H1 (cell line): ENCODE data around the gene SDC4. TPM values are rescaled to one million over a fixed set of nuclear protein-coding genes. Genes with fewer than 3 reads are reported as not detected.

Experiments
- ATF3 ChIP-seq: IDR thresholded peaks from 2 replicates; pipeline ENCODE4 v1.6.1; 2011; ENCODE audit warnings: low read depth, mild to moderate bottlenecking, low read length; ENCODE audit not compliant: insufficient read depth
- BACH1 ChIP-seq: IDR thresholded peaks from 2 replicates; pipeline ENCODE4 v1.6.1; 2012; ENCODE audit warnings: low read length, improper control_type of control experiment
- CBX5 ChIP-seq: fragments of 300-800, 300-1000 bp; sonication (generic); IDR thresholded peaks from 2 replicates; pipeline ENCODE4 v1.7.1; 2016; ENCODE audit warnings: antibody characterized with exemption, low read length, low read depth
- CEBPB ChIP-seq: IDR thresholded peaks from 2 replicates; pipeline ENCODE4 v1.6.1; 2012; ENCODE audit warnings: low read depth, low read length
- CTBP2 ChIP-seq: IDR thresholded peaks from 2 replicates; pipeline ENCODE4 v1.7.0; 2011; ENCODE audit warnings: borderline replicate concordance, mild to moderate bottlenecking, moderate library complexity, mixed read lengths, low read length; ENCODE audit not compliant: insufficient read depth, insufficient read length
- EP300 ChIP-seq, 2 experiments: IDR thresholded peaks; 1 replicate in 1 of 2; 2 replicates in 1 of 2; pipeline ENCODE4 v1.6.1; 2011 to 2012; ENCODE audit warnings: low read depth in 2 of 2, low read length in 2 of 2, mild to moderate bottlenecking in 2 of 2, borderline replicate concordance in 1 of 2, inconsistent platforms in 1 of 2, moderate library complexity in 1 of 2
- FOSL1 ChIP-seq: IDR thresholded peaks from 2 replicates; pipeline ENCODE4 v1.6.1; 2011; ENCODE audit warnings: mild to moderate bottlenecking, low read depth, low read length, moderate library complexity; ENCODE audit not compliant: insufficient read depth
- GABPA ChIP-seq: IDR thresholded peaks from 2 replicates; pipeline ENCODE4 v1.6.1; 2011; ENCODE audit warnings: mild to moderate bottlenecking, low read length, moderate library complexity, borderline replicate concordance; ENCODE audit not compliant: insufficient read depth
- KDM1A ChIP-seq: fragments of 200-600, 300-600 bp; sonication (generic); IDR thresholded peaks from 2 replicates; pipeline ENCODE4 v1.7.1; 2016; ENCODE audit warnings: mild to moderate bottlenecking, low read length, borderline replicate concordance
- KDM4A ChIP-seq: IDR thresholded peaks from one replicate; pipeline ENCODE4 v1.7.1; 2012; ENCODE audit warnings: low read depth, mild to moderate bottlenecking, moderate library complexity, low read length, inconsistent platforms; ENCODE audit not compliant: severe bottlenecking
- POLR2AphosphoS5 ChIP-seq: IDR thresholded peaks from 2 replicates; pipeline ENCODE4 v1.6.1; 2011; ENCODE audit warnings: low read depth, low read length
- RNF2 ChIP-seq: fragments of 200-900, 300-1000 bp; sonication (generic); IDR thresholded peaks from 2 replicates; pipeline ENCODE4 v1.7.1; 2016; ENCODE audit warnings: borderline replicate concordance, low read depth, mild to moderate bottlenecking, antibody characterized with exemption, low read length; ENCODE audit not compliant: poor library complexity, severe bottlenecking; ENCODE audit errors: missing control alignments
- SP1 ChIP-seq: IDR thresholded peaks from 2 replicates; pipeline ENCODE4 v1.6.1; 2011; ENCODE audit warnings: low read depth, low read length
- SRF ChIP-seq: IDR thresholded peaks from 2 replicates; pipeline ENCODE4 v1.6.1; 2011; ENCODE audit warnings: mild to moderate bottlenecking, low read depth, low read length, moderate library complexity
- SUZ12 ChIP-seq: fragments of 200-600 bp; sonication (generic); IDR thresholded peaks from 2 replicates; pipeline ENCODE4 v1.6.1; 2012; ENCODE audit warnings: mild to moderate bottlenecking, inconsistent platforms, low read length, moderate library complexity, mixed read lengths
- TEAD4 ChIP-seq: IDR thresholded peaks from 2 replicates; pipeline ENCODE4 v1.6.1; 2012; ENCODE audit warnings: low read depth, low read length, inconsistent platforms, mixed read lengths
- polyA plus RNA-seq, 7 experiments: library from polyadenylated mRNA; depleted of rRNA in 3 of 7; stranded (reverse) in 5 of 7; unstranded in 2 of 7; fragments of >200 nt in 5 of 7; fragments of 200-250 nt in 2 of 7; gene quantifications; 1 replicate in 5 of 7; 2 replicates in 1 of 7; 4 replicates in 1 of 7; pipeline versions ENCODE4 v1.2.1 to v1.2.3, GENCODE V29; 2011 to 2013; ENCODE audit warnings: missing spikeins in 2 of 7, mixed read lengths in 2 of 7
- total RNA-seq: library from RNA; stranded (reverse); fragmentation: NEBNext Ultra II Directional; extraction: Animal tissue kit (Norgen Biotek cat#: 25700); gene quantifications from 2 replicates; pipeline ENCODE4 v1.2.1, GENCODE V29; 2021
- TF ChIP-seq, protein P1 (sequence below): IDR thresholded peaks from 2 replicates; pipeline ENCODE4 v1.6.1; 2012; ENCODE audit warnings: low read length, inconsistent platforms

The SDC4 gene
- total and polyA plus RNA-seq, 2 of the 8 experiments (the other 6 are each of a cell fraction or from before 2014, with no cell fraction given) = 34.6 to 60.2 TPM

- TF ChIP-seq, protein P1, sequence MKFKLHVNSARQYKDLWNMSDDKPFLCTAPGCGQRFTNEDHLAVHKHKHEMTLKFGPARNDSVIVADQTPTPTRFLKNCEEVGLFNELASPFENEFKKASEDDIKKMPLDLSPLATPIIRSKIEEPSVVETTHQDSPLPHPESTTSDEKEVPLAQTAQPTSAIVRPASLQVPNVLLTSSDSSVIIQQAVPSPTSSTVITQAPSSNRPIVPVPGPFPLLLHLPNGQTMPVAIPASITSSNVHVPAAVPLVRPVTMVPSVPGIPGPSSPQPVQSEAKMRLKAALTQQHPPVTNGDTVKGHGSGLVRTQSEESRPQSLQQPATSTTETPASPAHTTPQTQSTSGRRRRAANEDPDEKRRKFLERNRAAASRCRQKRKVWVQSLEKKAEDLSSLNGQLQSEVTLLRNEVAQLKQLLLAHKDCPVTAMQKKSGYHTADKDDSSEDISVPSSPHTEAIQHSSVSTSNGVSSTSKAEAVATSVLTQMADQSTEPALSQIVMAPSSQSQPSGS = no peak
- TF ChIP-seq KDM4A = peak; percentile 85
- peak in 1 of 2 experiments; percentile 52; a peak in 1 of 3 replicates for TF ChIP-seq EP300 (IDR thresholded peaks at IDR 0.05; ENCODE audit: borderline replicate concordance in 1 of 2, low read depth in 2 of 2, low read length in 2 of 2)
- no peak for TF ChIP-seq POLR2AphosphoS5
- TF ChIP-seq KDM1A = no peak
- no peak for TF ChIP-seq CEBPB
- TF ChIP-seq SRF = no peak
- no peak for TF ChIP-seq RNF2
- no peak for TF ChIP-seq SUZ12
- TF ChIP-seq FOSL1 = no peak
- TF ChIP-seq TEAD4 = no peak
- TF ChIP-seq CTBP2 = no peak
- TF ChIP-seq ATF3 = no peak
- no peak for TF ChIP-seq SP1
- no peak for TF ChIP-seq BACH1
- no peak for TF ChIP-seq CBX5
- no peak for TF ChIP-seq GABPA
These were observed 14.8 kb upstream of the SDC4 start, which contains the start of gene SYS1 (continued) for GRCh38 chr20:45362804-45363610.
